Coronary artery (tissue), 2 donors: ENCODE measurements around the gene TMEM132D.

Experiments
- DNase-seq: peaks from one replicate; pipeline ENCODE4 v3.0.0-alpha.2; 2017; ENCODE audit warnings: low spot score
- H3K27ac ChIP-seq, 2 donors: fragments of 200-600 bp; sonication (generic); one replicate each; pipeline ENCODE4 v1.5.1; 2016 to 2019
- H3K4me3 ChIP-seq: fragments of 200-600 bp; sonication (generic); 2 replicates; pipeline ENCODE4 v1.5.1; 2016; ENCODE audit warnings: mild to moderate bottlenecking, moderate library complexity
- TF ChIP-seq, protein P1 (sequence below): fragments of 200-600 bp; sonication (generic); IDR thresholded peaks from one replicate; pipeline ENCODE4 v1.5.1; 2019; ENCODE audit warnings: antibody characterized with exemption

TMEM132D gene

DNA sequence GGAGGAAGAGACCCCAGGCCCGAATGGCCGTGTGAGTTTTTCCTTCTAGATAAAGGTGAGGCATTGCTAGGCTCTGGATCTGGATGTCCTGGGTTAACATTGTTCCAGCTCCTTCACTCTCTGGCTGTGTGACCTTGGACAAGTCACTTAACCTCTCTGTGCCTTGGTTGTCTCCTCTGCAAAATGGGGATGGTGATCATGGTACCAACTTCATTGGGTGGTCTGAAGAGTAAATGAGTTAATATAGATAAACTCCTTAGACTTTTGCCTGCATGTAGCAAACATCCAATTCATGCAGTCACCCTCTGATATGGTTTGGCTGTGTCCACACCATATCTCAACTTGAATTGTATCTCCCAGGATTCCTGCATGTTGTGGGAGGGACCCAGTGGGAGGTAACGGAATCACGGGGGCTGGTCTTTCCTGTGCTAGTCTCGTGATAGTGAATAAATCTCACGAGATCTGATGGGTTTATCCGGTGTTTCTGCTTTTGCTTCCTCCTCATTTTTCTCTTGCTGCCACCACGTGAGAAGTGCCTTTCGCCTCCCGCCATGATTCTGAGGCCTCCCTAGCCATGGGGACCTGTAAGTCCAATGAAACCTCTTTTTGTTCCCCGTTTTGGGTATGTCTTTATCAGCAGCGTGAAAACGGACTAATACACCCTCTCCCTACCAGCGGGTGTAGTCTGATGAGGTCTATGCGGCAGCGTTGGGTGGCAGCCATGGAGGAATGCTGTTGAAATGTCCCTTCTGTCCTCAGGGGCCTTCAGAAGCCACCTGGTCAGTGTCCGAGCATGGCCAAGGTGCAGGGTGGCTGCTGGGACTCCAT is 794.4 kb downstream of the TMEM132D start:
- H3K4me3 ChIP-seq: no peak overlapping the region

GRCh38 chr12:129106772-129107171 is 797.1 kb downstream of the TMEM132D start:
- peak; percentile 14 for DNase-seq
- TF ChIP-seq, protein P1, sequence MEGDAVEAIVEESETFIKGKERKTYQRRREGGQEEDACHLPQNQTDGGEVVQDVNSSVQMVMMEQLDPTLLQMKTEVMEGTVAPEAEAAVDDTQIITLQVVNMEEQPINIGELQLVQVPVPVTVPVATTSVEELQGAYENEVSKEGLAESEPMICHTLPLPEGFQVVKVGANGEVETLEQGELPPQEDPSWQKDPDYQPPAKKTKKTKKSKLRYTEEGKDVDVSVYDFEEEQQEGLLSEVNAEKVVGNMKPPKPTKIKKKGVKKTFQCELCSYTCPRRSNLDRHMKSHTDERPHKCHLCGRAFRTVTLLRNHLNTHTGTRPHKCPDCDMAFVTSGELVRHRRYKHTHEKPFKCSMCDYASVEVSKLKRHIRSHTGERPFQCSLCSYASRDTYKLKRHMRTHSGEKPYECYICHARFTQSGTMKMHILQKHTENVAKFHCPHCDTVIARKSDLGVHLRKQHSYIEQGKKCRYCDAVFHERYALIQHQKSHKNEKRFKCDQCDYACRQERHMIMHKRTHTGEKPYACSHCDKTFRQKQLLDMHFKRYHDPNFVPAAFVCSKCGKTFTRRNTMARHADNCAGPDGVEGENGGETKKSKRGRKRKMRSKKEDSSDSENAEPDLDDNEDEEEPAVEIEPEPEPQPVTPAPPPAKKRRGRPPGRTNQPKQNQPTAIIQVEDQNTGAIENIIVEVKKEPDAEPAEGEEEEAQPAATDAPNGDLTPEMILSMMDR: no peak
- Histone ChIP-seq H3K27ac (no peak overlapping the region), H3K4me3 (no peak overlapping the region)

More for the DNA sequence above, 794.4 kb downstream of the TMEM132D start:
- DNase-seq: peak; percentile 7
- no peak overlapping the region for H3K27ac ChIP-seq
- TF ChIP-seq, protein P1: no peak

DNA sequence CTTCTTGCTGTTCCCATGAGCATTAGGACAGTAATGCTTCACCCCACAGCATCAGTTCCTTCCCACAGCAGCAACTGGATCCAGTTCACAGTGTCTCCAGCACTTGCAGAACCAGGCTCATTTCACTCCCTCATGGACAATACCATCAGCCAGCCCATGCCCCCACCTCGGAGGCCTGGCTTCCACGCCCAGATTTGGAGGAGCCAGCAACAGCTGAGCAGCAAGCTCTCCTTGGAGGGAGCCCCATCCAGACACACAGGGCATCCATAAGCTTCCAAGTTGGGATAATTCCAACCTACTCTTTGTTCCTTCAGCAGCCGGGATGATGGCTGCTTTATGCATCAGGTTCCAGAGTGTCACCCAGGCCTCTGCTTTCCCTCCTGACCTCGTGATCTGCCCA is 800.6 kb downstream of the TMEM132D start:
- TF ChIP-seq, protein P1: no peak
- peak; percentile 41 for DNase-seq

DNA sequence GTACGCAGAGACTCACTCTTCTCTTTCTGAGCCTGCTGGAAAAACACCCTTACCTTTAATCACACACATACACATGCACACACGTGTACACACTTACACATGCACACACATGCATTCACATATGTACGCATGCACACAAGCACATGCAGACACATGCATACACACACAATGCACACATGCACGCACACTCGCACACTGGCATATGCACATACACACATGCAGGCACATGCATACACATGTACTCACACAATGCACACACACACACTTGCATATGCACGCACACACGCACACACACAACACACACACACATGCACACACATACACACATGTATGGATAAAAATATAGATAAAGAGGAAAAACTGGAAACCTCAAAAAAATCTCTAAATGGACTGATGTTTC is 801.6 kb downstream of the TMEM132D start:
- no peak overlapping the region for H3K27ac ChIP-seq

More for the DNA sequence above, 800.6 kb downstream of the TMEM132D start:
- no peak overlapping the region for H3K4me3 ChIP-seq
- no peak overlapping the region for H3K27ac ChIP-seq

GRCh38 chr12:129101816-129102215 is 802.0 kb downstream of the TMEM132D start:
- no peak overlapping the region for H3K27ac ChIP-seq
- no peak for DNase-seq
- TF ChIP-seq, protein P1: no peak
- no peak overlapping the region for H3K4me3 ChIP-seq

More for the DNA sequence above, 801.6 kb downstream of the TMEM132D start:
- no peak overlapping the region for H3K4me3 ChIP-seq
- DNase-seq: peak; percentile 8
- TF ChIP-seq, protein P1: no peak

DNA sequence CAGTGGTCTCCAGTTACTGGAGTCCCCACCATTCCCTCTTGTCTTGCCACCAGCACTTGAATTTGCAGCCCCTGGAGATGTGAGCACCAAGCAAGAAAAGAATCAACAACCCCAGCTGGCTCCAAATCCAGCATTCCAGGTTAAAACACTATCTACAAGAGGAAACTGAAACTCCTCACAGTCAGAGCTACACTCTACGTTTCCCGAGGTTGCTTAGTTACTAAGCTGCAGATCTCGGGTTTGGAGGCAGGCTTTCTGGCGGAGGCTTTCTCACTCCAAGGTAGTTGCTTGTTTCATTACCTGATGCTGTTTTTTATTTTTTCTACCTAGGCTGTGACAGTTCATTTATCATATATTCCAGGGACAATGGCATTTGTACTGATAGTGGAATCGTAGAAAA is 802.4 kb downstream of the TMEM132D start:
- TF ChIP-seq, protein P1: no peak
- no peak overlapping the region for H3K27ac ChIP-seq
- peak; percentile 21 for DNase-seq
- no peak overlapping the region for H3K4me3 ChIP-seq

- Histone ChIP-seq H3K27ac (no peak overlapping the region), H3K4me3 (no peak overlapping the region)
- TF ChIP-seq, protein P1: no peak
- DNase-seq: no peak
Observed at GRCh38 chr12:129097451-129097850, 806.4 kb downstream of the TMEM132D start.
